ENCODE measurements around the gene RSPO4. TPM values are rescaled to one million over a fixed set of nuclear protein-coding genes. Genes with fewer than 3 reads are reported as not detected.

The RSPO4 gene
- total RNA-seq, 2 donors from 2014 or later = 3.8 to 7.6 TPM

DNA sequence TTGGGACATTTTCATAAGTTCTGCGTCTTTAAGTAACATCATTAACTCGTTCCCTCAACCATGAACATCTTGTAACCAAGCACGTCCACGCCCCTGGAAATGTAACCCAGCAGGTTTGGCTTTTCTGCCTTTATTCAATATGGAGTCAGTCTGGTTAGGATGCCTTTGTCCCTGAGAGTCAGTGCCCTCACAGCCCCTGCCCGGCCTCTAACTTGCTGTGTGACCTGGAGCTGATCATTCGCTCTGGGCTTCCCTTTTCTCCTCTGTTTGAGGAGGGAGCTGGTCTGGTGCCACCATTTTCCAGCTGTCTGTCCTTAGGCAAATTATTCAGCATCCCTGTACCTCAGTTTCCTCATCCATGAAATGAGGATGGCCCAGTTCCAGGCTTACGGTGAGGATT lies 59.5 kb downstream of the RSPO4 start:
- TF ChIP-seq, protein P1, sequence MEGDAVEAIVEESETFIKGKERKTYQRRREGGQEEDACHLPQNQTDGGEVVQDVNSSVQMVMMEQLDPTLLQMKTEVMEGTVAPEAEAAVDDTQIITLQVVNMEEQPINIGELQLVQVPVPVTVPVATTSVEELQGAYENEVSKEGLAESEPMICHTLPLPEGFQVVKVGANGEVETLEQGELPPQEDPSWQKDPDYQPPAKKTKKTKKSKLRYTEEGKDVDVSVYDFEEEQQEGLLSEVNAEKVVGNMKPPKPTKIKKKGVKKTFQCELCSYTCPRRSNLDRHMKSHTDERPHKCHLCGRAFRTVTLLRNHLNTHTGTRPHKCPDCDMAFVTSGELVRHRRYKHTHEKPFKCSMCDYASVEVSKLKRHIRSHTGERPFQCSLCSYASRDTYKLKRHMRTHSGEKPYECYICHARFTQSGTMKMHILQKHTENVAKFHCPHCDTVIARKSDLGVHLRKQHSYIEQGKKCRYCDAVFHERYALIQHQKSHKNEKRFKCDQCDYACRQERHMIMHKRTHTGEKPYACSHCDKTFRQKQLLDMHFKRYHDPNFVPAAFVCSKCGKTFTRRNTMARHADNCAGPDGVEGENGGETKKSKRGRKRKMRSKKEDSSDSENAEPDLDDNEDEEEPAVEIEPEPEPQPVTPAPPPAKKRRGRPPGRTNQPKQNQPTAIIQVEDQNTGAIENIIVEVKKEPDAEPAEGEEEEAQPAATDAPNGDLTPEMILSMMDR (conservative IDR thresholded peaks at IDR 0.05) = no peak
- H3K27ac Mint-ChIP-seq = no peak overlapping the region
- 85 to 89% methylated on average over 5 to 7 of the region's 7 CpGs for WGBS, 2 experiments (ENCODE audit: insufficient coverage in 1 of 2, insufficient read length in 1 of 2)
- H3K4me3 Mint-ChIP-seq = no peak overlapping the region
- H3K4me1 Mint-ChIP-seq = peaks cover 24% of the 10 kb centered on the region
- H3K4me1 ChIP-seq (ENCODE audit: control insufficient read depth, insufficient read depth, low read length) = peaks cover 13% of the 10 kb centered on the region
- no peak overlapping the region for H3K4me3 ChIP-seq (ENCODE audit: low read length)
- no peaks in the 10 kb centered on the region for H3K27me3 ChIP-seq (ENCODE audit: control insufficient read depth, insufficient read depth, low read length, poor library complexity, severe bottlenecking)
- peak; percentile 30 for DNase-seq
- no peak overlapping the region for H3K9ac ChIP-seq (ENCODE audit: extremely low read depth, low read length, poor library complexity, severe bottlenecking)
- no peaks in the 10 kb centered on the region for H3K9me3 ChIP-seq (ENCODE audit: control insufficient read depth, low read length)
- H3K36me3 Mint-ChIP-seq (ENCODE audit: low read depth) = peaks cover 3% of the 10 kb centered on the region
- no peaks in the 10 kb centered on the region for H3K36me3 ChIP-seq (ENCODE audit: control insufficient read depth, insufficient read depth, low read length)
- H3K9me3 Mint-ChIP-seq = peaks cover 11% of the 10 kb centered on the region
- H3K27me3 Mint-ChIP-seq (ENCODE audit: insufficient read depth) = peaks cover 31% of the 10 kb centered on the region
- H3K27ac ChIP-seq (ENCODE audit: low read depth, low read length) = no peak overlapping the region

DNA sequence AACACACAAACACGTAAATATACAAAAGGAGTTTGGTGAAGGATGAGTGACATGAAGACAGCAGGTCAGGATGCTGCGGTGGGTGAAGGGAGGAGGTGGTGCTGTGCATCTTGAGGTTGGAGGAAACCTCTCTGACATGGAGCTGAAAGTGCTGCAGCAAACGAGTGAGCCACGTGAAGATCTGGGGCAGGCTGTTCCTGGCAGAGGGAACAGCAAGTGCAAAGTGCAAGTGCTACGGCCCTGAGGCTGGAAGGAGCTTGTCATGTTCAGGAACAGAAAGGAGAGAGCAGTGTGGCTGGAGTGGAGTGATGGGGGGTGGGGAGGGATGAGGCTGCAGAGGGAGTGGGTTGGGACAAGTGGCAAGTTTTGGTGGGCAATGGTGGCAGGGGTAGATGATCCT lies 61.2 kb downstream of the RSPO4 start:
- no peaks in the 10 kb centered on the region for H3K36me3 Mint-ChIP-seq (ENCODE audit: low read depth)
- Histone ChIP-seq H3K9ac (ENCODE audit: extremely low read depth, low read length, poor library complexity, severe bottlenecking) (no peak overlapping the region), H3K9me3 (ENCODE audit: control insufficient read depth, low read length) (no peaks in the 10 kb centered on the region), H3K4me3 (ENCODE audit: low read length) (no peak overlapping the region), H3K27ac (ENCODE audit: low read depth, low read length) (no peak overlapping the region), H3K36me3 (ENCODE audit: control insufficient read depth, insufficient read depth, low read length) (no peaks in the 10 kb centered on the region), H3K27me3 (ENCODE audit: control insufficient read depth, insufficient read depth, low read length, poor library complexity, severe bottlenecking) (no peaks in the 10 kb centered on the region), H3K4me1 (ENCODE audit: control insufficient read depth, insufficient read depth, low read length) (peaks cover 13% of the 10 kb centered on the region)
- 86 to 95% methylated on average over 4 to 5 of the region's 5 CpGs for WGBS, 2 experiments (ENCODE audit: insufficient coverage in 1 of 2, insufficient read length in 1 of 2)
- H3K27ac Mint-ChIP-seq = no peak overlapping the region
- DNase-seq = no peak
- TF ChIP-seq, protein P1 (conservative IDR thresholded peaks at IDR 0.05) = no peak
- H3K4me3 Mint-ChIP-seq = no peak overlapping the region
- H3K27me3 Mint-ChIP-seq (ENCODE audit: insufficient read depth) = peaks cover 28% of the 10 kb centered on the region
- peaks cover 21% of the 10 kb centered on the region for H3K4me1 Mint-ChIP-seq
- peaks cover 11% of the 10 kb centered on the region for H3K9me3 Mint-ChIP-seq

DNA sequence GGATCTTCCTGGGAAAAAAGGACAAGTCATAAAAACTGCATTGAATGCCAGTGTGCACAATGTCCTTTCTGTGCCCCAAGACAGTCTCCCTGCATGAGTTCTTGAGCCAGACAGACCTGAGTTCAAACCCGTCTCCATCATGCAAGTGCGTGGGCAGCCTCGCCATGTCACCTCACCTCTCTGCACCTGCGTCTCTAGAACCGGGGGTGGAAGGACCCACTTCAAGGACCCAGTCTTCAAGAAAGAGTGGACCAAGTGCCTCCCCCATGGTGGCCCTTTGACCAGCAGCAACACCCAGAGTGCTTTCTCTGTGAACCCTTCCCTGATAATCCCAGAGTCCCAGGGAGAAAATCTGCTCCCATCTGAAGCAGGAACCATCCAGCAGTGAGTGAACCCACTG lies 62.5 kb downstream of the RSPO4 start:
- TF ChIP-seq, protein P1 (conservative IDR thresholded peaks at IDR 0.05) = no peak
- Mint-ChIP-seq H3K4me1 (peaks cover 10% of the 10 kb centered on the region), H3K36me3 (ENCODE audit: low read depth) (no peaks in the 10 kb centered on the region), H3K27me3 (ENCODE audit: insufficient read depth) (peaks cover 35% of the 10 kb centered on the region), H3K9me3 (peaks cover 11% of the 10 kb centered on the region), H3K27ac (no peak overlapping the region), H3K4me3 (no peak overlapping the region)
- H3K27me3 ChIP-seq (ENCODE audit: control insufficient read depth, insufficient read depth, low read length, poor library complexity, severe bottlenecking) = no peaks in the 10 kb centered on the region
- DNase-seq = peak; percentile 13
- 91 to 94% methylated on average over 5 of the region's 5 CpGs for WGBS, 2 experiments (ENCODE audit: insufficient coverage in 1 of 2, insufficient read length in 1 of 2)
- H3K9me3 ChIP-seq (ENCODE audit: control insufficient read depth, low read length) = no peaks in the 10 kb centered on the region
- no peak overlapping the region for H3K4me3 ChIP-seq (ENCODE audit: low read length)
- H3K4me1 ChIP-seq (ENCODE audit: control insufficient read depth, insufficient read depth, low read length) = peaks cover 5% of the 10 kb centered on the region
- no peak overlapping the region for H3K27ac ChIP-seq (ENCODE audit: low read depth, low read length)
- no peak overlapping the region for H3K9ac ChIP-seq (ENCODE audit: extremely low read depth, low read length, poor library complexity, severe bottlenecking)
- H3K36me3 ChIP-seq (ENCODE audit: control insufficient read depth, insufficient read depth, low read length) = no peaks in the 10 kb centered on the region

All from endodermal cell (in vitro differentiated cells).